Stimulated activated CD4-positive, alpha-beta T cell treated with anti-CD3 and anti-CD28 coated beads, Interleukin-15, amount 100 ng/mL, for 48 hours (primary cell): ENCODE measurements around the gene LRRC74A.

Experiments
- DNase-seq, 2 donors: peaks; one replicate each; pipeline ENCODE4 v3.0.0-alpha.2; 2020; ENCODE audit warnings: low read depth in 2 of 2

LRRC74A gene

GRCh38 chr14:76810525-76810924 is 15.7 kb upstream of the LRRC74A start:
- DNase-seq, result no peak

- DNase-seq, result no peak
Measured at GRCh38 chr14:76810953-76811400, 15.2 kb upstream of the LRRC74A start.

- DNase-seq, result no peak
Measured at GRCh38 chr14:76811561-76811960, 14.6 kb upstream of the LRRC74A start.

- DNase-seq, result no peak
Measured at GRCh38 chr14:76812093-76812421, 14.2 kb upstream of the LRRC74A start.

GRCh38 chr14:76812422-76813383 is 13.5 kb upstream of the LRRC74A start, which contains the start of gene ANGEL1:
ANGEL1 (minus strand) TSS chr14:76812882; CDS start chr14:76812827, 55 bp downstream.
- peak; percentile 90 to 94 for DNase-seq

- no peak for DNase-seq
Measured at GRCh38 chr14:76814726-76815645, 11.2 kb upstream of the LRRC74A start.

GRCh38 chr14:76820700-76821099 is 5.5 kb upstream of the LRRC74A start:
- no peak for DNase-seq

GRCh38 chr14:76827696-76828296 is 1.6 kb downstream of the LRRC74A start:
- no peak for DNase-seq

- no peak for DNase-seq
Measured at GRCh38 chr14:76828339-76829012, 2.3 kb downstream of the LRRC74A start.

- DNase-seq, result no peak
Measured at GRCh38 chr14:76829013-76829365, 2.8 kb downstream of the LRRC74A start.

- no peak for DNase-seq
Measured at GRCh38 chr14:76829650-76830421, 3.6 kb downstream of the LRRC74A start.

GRCh38 chr14:76830556-76830955 is 4.3 kb downstream of the LRRC74A start:
- no peak for DNase-seq

- DNase-seq, result no peak
Measured at GRCh38 chr14:76832503-76832988, 6.3 kb downstream of the LRRC74A start.

- no peak for DNase-seq
Measured at GRCh38 chr14:76833011-76833410, 6.8 kb downstream of the LRRC74A start.

- no peak for DNase-seq
Measured at GRCh38 chr14:76834241-76834661, 8.0 kb downstream of the LRRC74A start.

GRCh38 chr14:76836029-76836630 is 9.9 kb downstream of the LRRC74A start:
- DNase-seq, result no peak

GRCh38 chr14:76837524-76837923 is 11.3 kb downstream of the LRRC74A start:
- DNase-seq, result no peak

- DNase-seq, result no peak
Measured at GRCh38 chr14:76842414-76842813, 16.2 kb downstream of the LRRC74A start.

- DNase-seq, result peak; percentile 60 to 65
Measured at GRCh38 chr14:76844223-76844622, 18.0 kb downstream of the LRRC74A start.
